SW 1271 (cell line): Measurements from ENCODE around the gene SLC9A8.

Source experiments
- DNase-seq, 2 experiments: peaks; one replicate each; lab custom pipeline; 2025; lab: John Stamatoyannopoulos, UW

SLC9A8 gene

DNA sequence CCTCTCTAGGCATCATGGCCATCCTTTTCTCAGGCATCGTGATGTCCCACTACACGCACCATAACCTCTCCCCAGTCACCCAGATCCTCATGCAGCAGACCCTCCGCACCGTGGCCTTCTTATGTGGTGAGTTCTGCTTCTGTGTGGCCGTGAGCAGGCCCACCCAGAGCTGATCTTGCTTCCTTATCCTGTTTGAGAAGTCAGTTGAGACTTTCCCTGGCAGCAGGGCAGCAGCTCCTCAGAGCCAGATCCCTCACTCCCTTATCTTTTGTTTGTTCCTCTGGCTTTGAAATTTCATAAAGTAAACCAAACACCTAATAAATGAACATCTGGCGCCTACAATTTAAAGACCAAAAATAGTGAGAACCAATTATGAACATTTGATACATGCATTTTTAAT lies 62.1 kb downstream of the SLC9A8 start:
- DNase-seq, result no peak

DNA sequence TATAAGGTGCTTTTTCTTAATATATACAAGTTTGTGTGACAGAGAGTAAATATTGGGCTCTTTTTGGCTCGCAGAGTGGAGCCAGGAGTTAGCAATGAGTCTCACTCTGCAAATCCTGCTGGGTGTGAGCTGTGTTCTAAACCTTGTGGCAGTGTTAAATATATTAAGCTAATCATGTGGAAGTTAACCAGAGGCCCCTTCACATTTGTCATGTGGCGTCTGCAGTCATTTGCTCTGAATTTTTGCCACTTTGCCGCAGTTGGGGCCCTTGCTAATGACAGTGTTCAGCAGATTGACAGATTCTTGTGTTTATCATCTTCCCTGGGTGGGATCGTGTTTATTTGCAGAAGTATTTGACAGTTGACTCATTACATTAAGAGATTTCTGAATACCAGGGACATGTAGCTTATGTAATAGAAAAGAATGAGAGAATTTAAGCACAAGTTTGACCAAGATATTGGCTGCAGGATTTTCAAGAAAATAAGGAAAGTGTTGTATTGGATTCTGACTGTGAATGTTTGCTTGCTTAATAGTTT lies 64.8 kb downstream of the SLC9A8 start:
- no peak for DNase-seq

DNA sequence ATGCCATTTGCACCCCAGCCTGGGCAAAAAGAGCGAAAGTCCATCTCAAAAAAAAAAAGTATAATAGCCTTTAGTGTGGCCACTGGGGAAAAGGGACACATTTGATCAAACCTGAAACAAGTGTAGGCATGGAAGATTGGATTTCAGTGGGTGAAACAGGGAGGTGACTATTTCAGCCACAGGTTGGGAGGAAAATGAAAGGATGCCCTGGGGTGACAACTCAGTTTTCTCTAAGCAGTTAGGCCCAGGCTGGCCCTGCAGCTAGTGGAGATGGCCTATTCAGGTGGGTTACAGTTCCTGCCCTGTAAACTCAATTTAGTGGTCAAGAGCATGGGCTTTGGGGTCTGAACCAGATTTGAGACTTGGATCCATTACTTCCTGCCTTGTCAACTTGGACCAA lies 66.3 kb downstream of the SLC9A8 start:
- DNase-seq, result no peak

GRCh38 chr20:49880177-49880576 lies 67.5 kb downstream of the SLC9A8 start:
- no peak for DNase-seq

DNA sequence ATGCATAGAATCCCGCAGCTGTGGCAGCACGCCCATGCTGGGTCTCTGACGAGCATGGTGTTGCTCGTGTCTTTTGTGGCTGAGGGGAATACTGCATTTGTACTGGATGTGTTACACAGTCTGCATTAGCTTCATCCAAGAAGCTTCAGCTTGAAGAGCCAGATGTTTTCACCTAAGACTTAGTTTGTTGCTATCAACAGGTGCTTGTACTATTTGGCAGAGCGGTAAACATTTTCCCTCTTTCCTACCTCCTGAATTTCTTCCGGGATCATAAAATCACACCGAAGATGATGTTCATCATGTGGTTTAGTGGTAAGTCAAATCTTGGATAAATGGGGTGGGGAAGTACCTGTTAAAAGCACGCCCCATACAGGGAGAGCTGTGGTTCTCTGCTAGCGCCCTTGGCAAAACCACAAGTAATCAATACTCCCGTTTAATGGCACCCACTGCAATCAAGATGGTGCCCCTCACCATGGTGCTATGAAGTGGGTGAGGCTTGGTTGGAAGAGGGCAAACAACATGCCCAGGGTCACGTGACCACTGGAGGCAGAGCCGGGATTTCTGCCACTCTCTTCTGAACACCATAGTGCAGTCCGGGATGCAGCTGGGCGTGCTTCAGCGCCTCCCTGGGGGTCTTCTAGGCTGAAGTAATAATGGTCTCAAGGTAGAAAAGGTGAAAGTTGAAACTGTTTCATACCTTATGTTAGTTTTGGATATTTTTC lies 68.3 kb downstream of the SLC9A8 start:
- no peak for DNase-seq

DNA sequence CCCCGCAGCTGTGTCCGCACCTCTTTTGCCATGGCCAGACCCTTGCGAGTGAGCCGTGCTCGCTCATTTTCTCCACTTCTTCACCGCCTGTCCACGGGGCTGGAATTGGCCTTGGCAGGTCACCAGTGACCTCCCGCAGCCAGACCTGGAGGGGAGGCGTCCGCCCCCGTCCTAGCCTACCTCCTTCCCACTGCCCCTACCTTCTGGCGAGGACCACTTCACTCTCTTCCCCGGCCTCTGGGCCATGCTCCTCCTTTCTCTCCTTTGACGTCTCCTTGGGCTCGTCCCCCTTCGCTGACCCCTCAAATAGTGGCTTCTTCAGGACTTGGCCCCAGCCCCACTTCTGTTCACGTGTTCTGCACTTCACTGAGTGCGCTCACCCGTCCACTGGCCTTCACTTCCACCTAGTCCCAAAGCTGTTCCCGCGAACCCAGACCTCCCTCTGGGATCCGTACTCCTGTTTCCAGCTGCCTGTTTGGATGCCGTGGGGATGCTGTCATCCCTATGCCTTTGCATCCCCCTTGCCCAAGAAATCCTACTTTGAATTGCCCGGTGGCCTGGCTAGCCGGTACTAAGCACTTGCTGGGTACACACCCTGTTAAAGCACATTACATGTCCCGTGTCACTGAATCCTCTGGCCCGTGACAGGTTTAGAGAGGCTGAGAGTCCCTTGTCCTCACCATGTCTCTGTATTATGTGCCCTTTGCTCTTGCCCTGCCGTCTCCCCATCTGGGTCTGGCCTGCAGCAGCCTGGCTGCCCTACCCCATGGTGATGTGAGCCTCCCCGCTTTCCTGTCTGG lies 69.7 kb downstream of the SLC9A8 start:
- no peak for DNase-seq

DNA sequence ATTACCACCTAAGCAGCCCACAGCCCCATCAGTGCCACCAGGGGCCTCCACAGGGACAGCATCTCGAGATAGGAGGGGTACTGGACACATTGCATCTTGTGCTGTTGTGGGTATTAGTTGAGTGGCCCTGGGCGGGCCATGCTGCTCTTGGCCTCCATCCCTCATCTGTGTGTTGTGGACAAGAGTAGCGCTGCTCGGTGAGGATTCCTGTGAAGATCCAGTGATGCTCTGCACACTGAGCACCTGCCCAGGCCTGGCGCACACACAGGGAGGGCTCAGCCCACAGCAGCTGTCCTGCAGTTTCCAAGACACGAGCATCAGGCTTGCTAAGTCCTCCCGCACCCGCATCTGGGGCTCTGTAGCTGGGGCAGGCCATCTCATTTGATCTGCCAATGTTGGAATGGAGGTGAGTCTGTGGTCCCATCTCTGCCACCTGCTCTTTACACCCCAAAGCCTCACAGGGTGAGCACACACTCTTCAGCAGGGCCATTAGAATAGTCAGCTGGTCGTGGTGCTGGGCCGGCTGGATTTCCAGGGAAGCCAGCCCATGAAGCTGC lies 70.7 kb downstream of the SLC9A8 start:
- no peak for DNase-seq

GRCh38 chr20:49885558-49886332 lies 73.1 kb downstream of the SLC9A8 start:
- DNase-seq, result no peak

DNA sequence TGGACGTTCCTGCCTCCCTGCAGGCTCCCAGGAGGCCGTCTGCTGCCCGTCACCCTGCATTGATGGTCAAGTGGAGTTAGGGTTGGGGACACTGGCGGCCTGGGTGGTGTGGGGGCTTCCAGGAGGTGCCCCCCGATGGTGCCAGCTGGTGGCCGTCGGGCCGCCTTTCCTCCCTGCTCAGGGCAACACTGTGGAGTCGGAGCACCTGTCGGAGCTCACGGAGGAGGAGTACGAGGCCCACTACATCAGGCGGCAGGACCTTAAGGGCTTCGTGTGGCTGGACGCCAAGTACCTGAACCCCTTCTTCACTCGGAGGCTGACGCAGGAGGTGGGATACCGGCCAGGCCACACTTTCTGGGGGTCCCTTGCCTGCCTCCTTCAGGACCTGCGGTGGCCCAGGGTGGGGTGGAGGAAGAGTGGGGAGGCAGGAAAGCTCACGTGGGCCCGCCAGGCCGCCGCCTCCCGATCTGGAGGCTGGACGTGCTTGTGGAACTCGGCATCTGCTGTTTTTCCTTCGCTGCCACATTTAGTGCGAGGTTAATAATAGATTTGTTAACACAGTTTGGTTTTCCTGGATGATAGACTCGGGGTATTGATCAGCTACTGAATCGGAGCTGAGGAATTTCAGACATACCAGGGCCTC lies 74.1 kb downstream of the SLC9A8 start:
- no peak for DNase-seq

DNA sequence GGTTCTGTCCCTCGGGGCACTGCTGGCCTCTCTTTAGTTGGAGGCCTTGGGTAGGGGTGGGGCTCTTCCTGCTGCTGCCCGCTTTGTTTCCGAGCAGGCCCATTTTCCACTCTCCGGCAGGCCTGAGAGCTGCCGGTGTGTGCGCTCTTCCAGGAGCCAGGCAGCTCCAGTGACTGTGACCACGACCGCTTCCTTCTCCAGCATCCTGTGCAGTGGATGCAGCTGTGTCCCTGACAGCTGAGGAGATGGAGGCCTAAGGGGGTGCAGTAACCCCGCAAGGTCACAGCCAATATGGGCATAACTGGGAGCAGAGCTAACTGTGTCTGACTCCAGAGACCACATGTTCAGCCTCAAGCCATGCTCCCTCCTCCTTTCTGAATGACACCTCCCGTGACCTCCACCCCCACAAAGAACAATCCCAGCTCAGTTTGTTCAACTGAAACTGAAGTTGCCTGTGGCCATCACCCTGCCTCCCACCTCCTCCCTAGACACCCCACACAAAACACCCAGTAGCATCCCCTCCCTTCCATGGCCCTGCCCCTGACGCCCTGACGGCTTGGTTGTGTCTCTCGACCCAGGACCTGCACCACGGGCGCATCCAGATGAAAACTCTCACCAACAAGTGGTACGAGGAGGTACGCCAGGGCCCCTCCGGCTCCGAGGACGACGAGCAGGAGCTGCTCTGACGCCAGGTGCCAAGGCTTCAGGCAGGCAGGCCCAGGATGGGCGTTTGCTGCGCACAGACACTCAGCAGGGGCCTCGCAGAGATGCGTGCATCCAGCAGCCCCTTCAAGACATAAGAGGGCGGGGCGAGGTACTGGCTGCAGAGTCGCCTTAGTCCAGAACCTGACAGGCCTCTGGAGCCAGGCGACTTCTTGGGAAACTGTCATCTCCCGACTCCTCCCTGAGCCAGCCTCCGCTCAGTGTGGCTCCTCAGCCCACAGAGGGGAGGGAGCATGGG lies 74.9 kb downstream of the SLC9A8 start:
- DNase-seq, result no peak

- peak in 1 of 2 experiments; percentile 55 for DNase-seq
Measured at GRCh38 chr20:49888212-49889000, 75.8 kb downstream of the SLC9A8 start.

- DNase-seq, result no peak
Measured at GRCh38 chr20:49889001-49889934, 76.6 kb downstream of the SLC9A8 start.

GRCh38 chr20:49889935-49890333 lies 77.3 kb downstream of the SLC9A8 start:
- no peak for DNase-seq

DNA sequence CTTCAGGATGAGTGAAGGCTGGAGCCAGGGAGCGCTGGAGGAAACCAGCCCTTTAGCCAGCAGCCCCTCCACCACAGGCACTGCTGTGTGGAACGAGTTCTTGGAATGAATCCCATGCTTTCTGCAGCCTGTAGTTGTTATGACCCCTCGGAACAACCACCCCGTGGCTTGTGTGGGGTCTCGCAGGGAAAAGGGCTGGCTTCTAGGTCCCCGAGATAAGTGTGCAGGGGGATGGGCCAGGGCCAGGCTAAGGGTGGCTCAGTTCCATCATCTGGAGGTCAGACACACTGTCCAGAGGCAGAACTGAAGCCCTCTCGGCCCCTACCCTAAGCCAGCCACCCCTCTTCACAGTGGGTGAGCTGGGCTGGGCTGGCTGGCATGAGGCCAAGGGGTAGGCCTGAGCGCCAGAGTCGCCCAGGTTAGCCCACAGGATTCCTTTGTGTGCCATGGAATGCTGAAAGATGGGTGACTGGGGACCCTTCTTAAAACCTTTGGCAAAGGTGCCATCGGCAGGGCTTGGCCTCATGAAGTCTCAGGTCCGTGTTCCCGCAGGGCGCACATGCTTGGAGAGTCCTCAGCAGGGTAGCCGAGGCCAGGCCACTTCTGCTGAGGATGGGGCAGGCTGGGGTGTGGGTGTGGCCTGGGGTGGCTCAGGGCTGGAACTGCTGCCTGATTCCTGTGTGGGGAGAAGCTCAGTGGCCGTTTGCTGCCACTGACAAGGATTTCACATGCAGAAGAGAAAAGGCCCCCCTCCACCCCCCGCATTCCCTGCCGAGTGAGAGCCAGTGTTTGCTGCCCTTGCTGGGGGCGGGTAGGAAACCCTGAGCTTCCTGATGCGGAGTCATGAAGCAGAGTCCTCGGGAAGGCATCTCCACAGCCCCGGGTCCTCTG lies 78.1 kb downstream of the SLC9A8 start:
- no peak for DNase-seq

GRCh38 chr20:49891476-49892110 lies 79.0 kb downstream of the SLC9A8 start:
- DNase-seq, result no peak

- no peak for DNase-seq
Measured at GRCh38 chr20:49892260-49892659, 79.6 kb downstream of the SLC9A8 start.

DNA sequence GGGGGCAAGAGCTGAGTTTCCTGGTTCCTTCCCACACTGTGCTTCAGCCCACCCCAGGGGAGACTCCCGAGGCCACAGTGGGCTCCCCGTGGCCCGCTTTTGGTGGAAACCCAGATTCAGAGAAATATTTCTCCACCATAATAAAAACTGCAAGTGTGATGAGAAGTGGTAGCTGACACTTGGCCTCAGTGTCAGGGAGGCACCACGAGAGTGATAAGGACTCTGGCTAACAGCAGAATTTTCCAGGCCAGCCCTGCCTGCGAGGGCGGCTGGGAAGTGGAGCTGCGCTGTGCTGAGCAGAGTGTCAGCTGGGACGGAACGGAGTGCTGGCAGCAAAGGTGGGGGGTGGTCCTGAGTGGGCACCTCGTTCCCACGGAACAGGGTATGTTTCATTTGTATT lies 80.2 kb downstream of the SLC9A8 start:
- DNase-seq, result no peak
